Stimulated activated CD8-positive, alpha-beta memory T cell treated with anti-CD3 and anti-CD28 coated beads, Interleukin-7, amount 100 ng/mL, for 48 hours (primary cell): ENCODE data around the gene PCARE.
"Not testable (repeated sequence)": the region's sequence is repeated elsewhere in the genome, so short reads cannot be mapped to it uniquely, and the experiment has no call there.

Source experiments
- DNase-seq, 2 donors: peaks; one replicate each; pipeline ENCODE4 v3.0.0-alpha.2; 2020; ENCODE audit warnings: low read depth in 1 of 2; ENCODE audit errors: extremely low read depth in 1 of 2

The PCARE gene

GRCh38 chr2:29074411-29074810, at the start of gene PCARE:
Gene PCARE, minus strand, starts transcription at chr2:29074523. Its CDS starts 262 bp downstream, at chr2:29074261.
- DNase-seq = no peak

GRCh38 chr2:29123617-29124349, 49.5 kb upstream of the PCARE start:
- no peak for DNase-seq

- DNase-seq = no peak
Measured at GRCh38 chr2:29120846-29121245, 46.5 kb upstream of the PCARE start.

- no peak for DNase-seq
Measured at GRCh38 chr2:29119211-29119610, 44.9 kb upstream of the PCARE start.

- DNase-seq = no peak
Measured at GRCh38 chr2:29117636-29118303, 43.4 kb upstream of the PCARE start.

GRCh38 chr2:29115797-29116781, 41.8 kb upstream of the PCARE start:
- DNase-seq = peak in 1 of 2 donors; percentile 51

GRCh38 chr2:29114946-29115609, 40.8 kb upstream of the PCARE start, which contains the start of gene CLIP4:
Gene CLIP4, plus strand, starts transcription at chr2:29115415. Its CDS starts 5,974 bp downstream, at chr2:29121389.
- DNase-seq = peak; percentile 40 to 57

GRCh38 chr2:29114586-29114945, 40.2 kb upstream of the PCARE start:
- no peak for DNase-seq

- DNase-seq = no peak
Measured at GRCh38 chr2:29113891-29114321, 39.6 kb upstream of the PCARE start.

- DNase-seq = no peak
Measured at GRCh38 chr2:29113027-29113686, 38.8 kb upstream of the PCARE start.

GRCh38 chr2:29112379-29112778, 38.1 kb upstream of the PCARE start:
- DNase-seq = no peak

GRCh38 chr2:29110916-29111535, 36.7 kb upstream of the PCARE start:
- no peak for DNase-seq

GRCh38 chr2:29109246-29109645, 34.9 kb upstream of the PCARE start:
- no peak for DNase-seq

- no peak for DNase-seq
Measured at GRCh38 chr2:29108225-29108624, 33.9 kb upstream of the PCARE start.

GRCh38 chr2:29107547-29107946, 33.2 kb upstream of the PCARE start:
- DNase-seq = not testable (repeated sequence)

GRCh38 chr2:29106980-29107388, 32.7 kb upstream of the PCARE start:
- no peak for DNase-seq

GRCh38 chr2:29106256-29106655, 31.9 kb upstream of the PCARE start:
- DNase-seq = no peak

- no peak for DNase-seq
Measured at GRCh38 chr2:29105375-29105774, 31.1 kb upstream of the PCARE start.

- DNase-seq = no peak
Measured at GRCh38 chr2:29104688-29105087, 30.4 kb upstream of the PCARE start.

GRCh38 chr2:29100564-29100963, 26.2 kb upstream of the PCARE start:
- DNase-seq = no peak
